UCSD-AML1 (cell line): ENCODE measurements around the gene USP5.

ENCODE experiments used
- DNase-seq: peaks from one replicate; lab custom pipeline; 2025; ENCODE audit not compliant: unreplicated experiment; lab: John Stamatoyannopoulos, UW

USP5 gene

GRCh38 chr12:6851921-6852650 is at the start of gene USP5:
Gene USP5 (plus strand): TSS chr12:6852150. CDS start chr12:6852180, 30 bp downstream.
- peak; percentile 99 for DNase-seq

DNA sequence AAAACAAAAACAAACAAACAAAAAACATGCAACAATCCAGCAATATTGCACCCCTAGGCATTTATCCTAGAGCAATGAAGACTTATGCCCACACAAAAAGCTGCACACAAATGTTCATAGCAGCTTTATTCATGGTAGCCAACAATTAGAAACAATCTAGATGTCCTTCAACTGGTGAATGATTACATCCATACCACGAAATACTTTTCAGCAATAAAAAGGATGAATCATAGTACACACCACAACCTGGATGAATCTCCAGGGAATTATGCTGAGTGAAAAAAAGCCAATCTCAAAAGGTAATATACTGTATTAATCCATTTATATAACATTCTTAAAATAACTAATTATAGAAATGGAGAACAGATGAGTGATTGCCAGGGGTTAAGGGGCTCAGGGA is 44.8 kb upstream of the USP5 start:
- no peak for DNase-seq

DNA sequence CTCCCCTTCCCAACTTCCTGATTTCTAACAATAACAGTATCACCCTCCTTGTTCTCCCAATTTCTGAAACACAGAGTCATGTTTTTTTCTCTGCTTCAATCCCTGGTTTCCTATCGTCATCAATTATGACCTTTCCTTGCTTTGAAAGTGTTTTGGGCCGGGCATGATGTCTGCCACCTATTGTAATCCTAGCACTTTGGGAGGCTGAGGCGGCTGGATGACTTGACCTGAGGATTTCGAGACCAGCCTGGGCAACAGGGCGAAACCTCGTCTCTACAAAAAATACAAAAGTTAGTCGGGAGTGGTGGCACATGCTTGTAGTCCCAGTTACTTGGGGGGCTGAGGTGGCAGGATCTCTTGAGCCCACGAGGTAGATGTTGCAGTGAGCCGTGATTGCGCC is 42.9 kb upstream of the USP5 start:
- no peak for DNase-seq

GRCh38 chr12:6810758-6811157 is 41.2 kb upstream of the USP5 start:
- DNase-seq: no peak

GRCh38 chr12:6813363-6813762 is 38.6 kb upstream of the USP5 start:
- DNase-seq: no peak

DNA sequence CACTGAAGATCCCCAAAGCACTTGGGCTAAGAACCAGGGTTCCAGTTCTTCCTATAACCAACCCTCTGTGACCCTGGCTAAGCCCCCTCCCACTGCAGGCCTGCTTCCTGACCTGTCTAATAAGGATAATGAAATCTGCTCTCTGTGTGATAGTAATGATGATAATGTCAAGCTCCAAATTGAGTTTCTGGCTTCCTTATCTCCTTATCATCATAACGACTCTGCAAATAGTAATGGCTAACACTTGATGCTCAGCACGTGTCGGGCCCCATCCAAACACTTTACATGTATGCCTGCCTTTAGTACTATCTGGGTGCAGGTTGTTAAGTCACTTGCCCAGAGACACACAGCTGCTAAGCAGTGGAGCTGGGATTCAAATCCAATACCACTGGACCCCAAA is 35.4 kb upstream of the USP5 start:
- DNase-seq: no peak

GRCh38 chr12:6817098-6817497 is 34.9 kb upstream of the USP5 start:
- DNase-seq: no peak

- DNase-seq: no peak
These were observed 34.2 kb upstream of the USP5 start for GRCh38 chr12:6817662-6818157.

DNA sequence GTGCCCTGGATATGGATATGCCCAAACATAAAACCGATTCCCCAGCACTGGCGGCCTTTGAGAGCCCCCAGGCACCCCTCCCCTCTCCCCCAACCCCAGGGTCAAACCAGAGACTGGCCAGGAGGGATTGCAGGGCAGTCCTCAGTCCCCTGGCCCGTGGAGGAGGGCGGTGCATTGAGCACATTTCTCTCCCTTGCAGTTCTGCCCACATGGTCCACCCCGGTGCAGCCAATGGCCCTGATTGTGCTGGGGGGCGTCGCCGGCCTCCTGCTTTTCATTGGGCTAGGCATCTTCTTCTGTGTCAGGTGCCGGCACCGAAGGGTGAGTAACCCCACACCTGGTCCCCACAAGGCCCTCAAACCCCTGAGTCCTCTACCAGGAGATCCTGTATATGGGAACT is 33.7 kb upstream of the USP5 start:
- DNase-seq: no peak

DNA sequence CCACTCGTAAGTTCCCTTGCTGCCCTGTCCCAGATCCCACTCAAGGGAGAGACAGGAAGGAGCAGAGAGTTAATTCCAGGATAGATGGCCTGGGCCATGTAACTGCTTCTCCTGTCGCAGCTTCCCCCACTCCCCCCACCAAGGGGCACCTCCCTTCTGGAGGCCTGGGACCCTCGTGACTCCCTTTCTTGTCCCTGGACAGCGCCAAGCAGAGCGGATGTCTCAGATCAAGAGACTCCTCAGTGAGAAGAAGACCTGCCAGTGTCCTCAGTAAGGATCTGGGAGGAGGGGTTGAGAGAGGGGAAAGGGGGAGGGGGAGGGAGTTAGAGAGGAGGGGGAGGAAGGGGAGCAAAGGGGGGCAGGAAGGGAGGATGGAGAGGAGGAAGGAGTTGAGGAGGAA is 33.3 kb upstream of the USP5 start:
- DNase-seq: no peak

- no peak for DNase-seq
These were observed 32.6 kb upstream of the USP5 start for GRCh38 chr12:6819106-6820030.

DNA sequence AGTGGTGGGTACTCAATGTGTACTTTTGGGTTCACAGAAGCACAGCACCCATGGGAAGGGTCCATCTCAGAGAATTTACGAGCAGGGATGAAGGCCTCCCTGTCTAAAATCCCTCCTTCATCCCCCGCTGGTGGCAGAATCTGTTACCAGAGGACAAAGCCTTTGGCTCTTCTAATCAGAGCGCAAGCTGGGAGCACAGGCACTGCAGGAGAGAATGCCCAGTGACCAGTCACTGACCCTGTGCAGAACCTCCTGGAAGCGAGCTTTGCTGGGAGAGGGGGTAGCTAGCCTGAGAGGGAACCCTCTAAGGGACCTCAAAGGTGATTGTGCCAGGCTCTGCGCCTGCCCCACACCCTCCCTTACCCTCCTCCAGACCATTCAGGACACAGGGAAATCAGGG is 31.8 kb upstream of the USP5 start:
- DNase-seq: no peak

- DNase-seq: peak; percentile 76
These were observed 30.1 kb upstream of the USP5 start, which contains the start of gene GPR162 for GRCh38 chr12:6821591-6822425. Gene GPR162 (plus strand): TSS chr12:6821821. CDS start chr12:6823899, 2,078 bp downstream.

DNA sequence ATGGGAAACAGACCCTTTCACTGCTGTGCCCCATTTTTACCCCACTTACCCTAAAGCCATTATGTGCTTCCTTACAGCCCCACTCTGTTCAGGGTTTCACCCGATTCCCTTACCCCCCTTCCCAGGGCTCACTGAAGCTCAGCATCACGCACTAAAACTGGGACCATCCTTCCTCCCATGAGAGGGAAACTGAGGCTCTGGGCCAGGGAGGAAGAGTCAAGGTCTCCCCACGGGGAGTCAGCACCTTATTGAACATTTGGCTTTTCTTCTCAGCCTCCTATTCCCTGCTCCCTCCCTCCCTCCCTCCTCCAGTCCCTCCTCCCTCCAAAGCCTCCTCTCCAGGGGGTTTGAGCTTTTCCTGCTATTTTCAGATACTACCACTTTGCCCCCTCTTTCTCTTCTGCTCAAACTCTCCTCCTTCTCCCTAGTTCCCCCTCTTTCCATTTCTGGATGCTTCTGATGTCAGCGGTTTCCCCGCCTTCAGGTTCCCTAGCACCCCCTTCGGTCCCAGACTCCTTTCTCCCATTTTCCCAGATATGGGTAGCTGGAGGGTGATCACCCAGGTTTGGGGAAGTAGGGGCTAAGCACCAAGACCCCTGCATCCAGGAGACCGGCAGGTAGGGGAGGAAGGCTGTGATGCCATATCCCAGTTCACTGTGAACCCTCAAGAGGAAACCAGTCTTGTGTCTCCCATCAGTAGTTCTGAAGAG is 29.4 kb upstream of the USP5 start:
- DNase-seq: no peak

DNA sequence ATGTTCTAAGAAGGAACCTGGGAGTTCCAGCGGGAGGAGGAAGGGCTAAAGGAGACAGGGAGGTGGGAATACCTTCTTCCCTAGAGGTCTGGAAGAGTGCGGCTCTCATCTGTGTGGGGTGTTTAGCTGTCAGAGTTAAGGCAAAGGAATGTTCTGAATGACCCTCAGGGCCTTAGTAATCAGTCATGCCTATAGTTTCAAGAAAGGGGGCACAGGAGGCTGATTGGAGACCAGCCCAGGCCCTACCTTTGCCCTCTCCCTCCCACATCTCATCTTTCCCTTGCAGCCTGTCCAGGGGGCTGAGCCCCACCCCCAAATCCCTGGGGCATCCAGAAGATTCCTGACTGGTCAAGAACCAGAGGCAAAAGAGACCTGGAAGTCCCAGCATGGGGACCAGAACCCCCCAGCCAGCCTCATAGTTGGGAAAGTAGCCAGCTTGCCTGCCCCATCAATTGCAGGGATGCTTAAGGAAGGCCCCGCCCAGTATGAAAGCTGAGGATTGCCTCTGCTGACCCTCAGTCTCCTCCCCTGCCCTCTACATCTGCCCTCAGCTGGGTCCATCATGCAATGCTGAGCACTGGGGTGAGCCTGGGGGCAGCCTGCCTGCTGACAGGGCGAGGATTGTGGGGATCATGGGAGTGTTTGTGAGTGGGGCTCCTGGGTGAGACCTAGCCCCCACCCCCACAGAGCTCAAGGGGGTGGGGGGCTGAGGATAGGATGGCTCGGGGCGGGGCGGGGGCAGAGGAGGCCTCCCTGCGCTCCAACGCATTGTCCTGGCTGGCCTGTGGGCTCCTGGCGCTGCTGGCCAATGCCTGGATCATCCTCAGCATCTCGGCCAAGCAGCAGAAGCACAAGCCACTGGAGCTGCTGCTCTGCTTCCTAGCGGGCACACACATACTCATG is 28.5 kb upstream of the USP5 start:
- DNase-seq: no peak

GRCh38 chr12:6824085-6824775 is 27.7 kb upstream of the USP5 start:
- no peak for DNase-seq

DNA sequence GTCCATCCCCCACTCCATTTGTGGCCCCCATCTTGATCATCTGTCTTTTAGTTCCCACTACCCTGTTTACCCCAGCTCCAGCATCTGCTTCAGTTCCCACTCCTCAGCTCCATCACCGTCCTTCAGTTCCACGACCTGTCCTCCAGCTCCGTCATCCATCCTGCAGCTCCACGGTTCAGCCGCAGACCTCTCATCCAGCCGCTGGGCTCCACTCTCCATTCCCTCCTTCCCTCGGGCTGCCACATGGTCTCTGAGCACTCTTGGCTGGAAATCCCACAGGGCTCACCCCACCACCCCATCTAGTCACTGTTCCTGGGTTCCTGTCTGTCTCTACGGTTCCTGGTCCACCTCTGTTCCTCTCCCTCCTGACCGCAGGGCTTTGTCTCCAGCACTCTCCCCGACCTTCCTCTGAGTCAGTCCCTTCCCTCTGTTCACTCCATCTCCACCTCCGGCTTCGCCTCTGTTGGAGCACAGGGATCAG is 27.0 kb upstream of the USP5 start:
- DNase-seq: no peak

GRCh38 chr12:6825398-6826124 is 26.4 kb upstream of the USP5 start:
- DNase-seq: peak; percentile 85
